Parathyroid adenoma (tissue), 2 donors: Measurements from ENCODE around the gene CAMTA1.
"Not testable (repeated sequence)": the region's sequence is repeated elsewhere in the genome, so short reads cannot be mapped to it uniquely, and the experiment has no call there.

ENCODE experiments used
- H2AFZ ChIP-seq: fragments of 300-600 bp; sonication (generic); one replicate; pipeline ENCODE4 v1.7.0; 2017; ENCODE audit warnings: antibody characterized with exemption, mild to moderate bottlenecking
- H3K27ac ChIP-seq: fragments of 300-600 bp; sonication (generic); one replicate; pipeline ENCODE4 v1.7.0; 2017
- H3K27me3 ChIP-seq: fragments of 300-600 bp; sonication (generic); one replicate; pipeline ENCODE4 v1.7.0; 2017; ENCODE audit warnings: low read length; ENCODE audit not compliant: control insufficient read depth, insufficient read depth
- H3K36me3 ChIP-seq: fragments of 300-600 bp; sonication (generic); one replicate; pipeline ENCODE4 v1.7.0; 2017; ENCODE audit warnings: low read length; ENCODE audit not compliant: control insufficient read depth, insufficient read depth
- H3K4me1 ChIP-seq: fragments of 300-600 bp; sonication (generic); one replicate; pipeline ENCODE4 v1.7.0; 2017; ENCODE audit warnings: control low read depth
- H3K4me2 ChIP-seq: fragments of 300-600 bp; sonication (generic); one replicate; pipeline ENCODE4 v1.7.0; 2017; ENCODE audit warnings: low read length
- H3K4me3 ChIP-seq: fragments of 300-600 bp; sonication (generic); one replicate; pipeline ENCODE4 v1.7.0; 2017; ENCODE audit warnings: low read depth, low read length
- H3K79me2 ChIP-seq: fragments of 300-600 bp; sonication (generic); one replicate; pipeline ENCODE4 v1.7.0; 2017; ENCODE audit warnings: control low read depth
- H3K9ac ChIP-seq: fragments of 300-600 bp; sonication (generic); one replicate; pipeline ENCODE4 v1.7.0; 2017; ENCODE audit warnings: mild to moderate bottlenecking
- H3K9me3 ChIP-seq: fragments of 300-600 bp; sonication (generic); one replicate; pipeline ENCODE4 v1.7.0; 2017; ENCODE audit warnings: low read length; ENCODE audit not compliant: control insufficient read depth
- CTCF ChIP-seq: fragments of 300-600 bp; sonication (generic); IDR thresholded peaks from one replicate; pipeline ENCODE4 v1.7.0; 2017; ENCODE audit warnings: antibody characterized with exemption, mild to moderate bottlenecking
- donor health status: primary hyperparathyroidism.

The CAMTA1 gene

GRCh38 chr1:7691576-7691975 lies 906.3 kb downstream of the CAMTA1 start:
- Histone ChIP-seq H3K9ac (no peak overlapping the region), H3K4me1 (no peaks in the 10 kb centered on the region), H3K36me3 (no peaks in the 10 kb centered on the region), H3K27ac (no peak overlapping the region), H2AFZ (no peak overlapping the region), H3K9me3 (no peaks in the 10 kb centered on the region), H3K4me2 (no peak overlapping the region), H3K79me2 (no peaks in the 10 kb centered on the region), H3K27me3 (no peaks in the 10 kb centered on the region), H3K4me3 (no peak overlapping the region)
- TF ChIP-seq CTCF, result no peak

DNA sequence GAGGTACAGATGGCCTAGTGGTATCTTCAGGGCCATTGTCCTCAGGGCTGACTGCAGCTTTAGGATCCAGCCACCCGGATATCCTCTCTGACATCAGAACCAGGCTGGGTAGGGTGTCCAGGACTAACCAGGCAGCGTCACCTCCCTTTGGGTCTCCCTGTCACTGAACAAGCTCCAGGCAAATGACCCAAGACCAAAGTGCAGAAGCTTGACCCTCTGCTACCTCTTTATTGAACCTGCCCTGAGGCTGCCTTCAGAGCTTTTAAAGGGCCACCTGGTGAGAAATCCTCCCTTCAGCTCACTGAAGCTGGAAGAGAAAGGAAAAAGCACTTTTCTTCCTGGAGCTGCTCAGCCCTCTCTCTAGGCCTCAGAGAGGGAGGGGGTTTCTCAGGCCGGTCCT lies 906.8 kb downstream of the CAMTA1 start:
- no peak overlapping the region for H2AFZ ChIP-seq
- no peaks in the 10 kb centered on the region for H3K27me3 ChIP-seq
- H3K4me3 ChIP-seq, result no peak overlapping the region
- no peaks in the 10 kb centered on the region for H3K9me3 ChIP-seq
- no peak for TF ChIP-seq CTCF
- no peaks in the 10 kb centered on the region for H3K79me2 ChIP-seq
- H3K36me3 ChIP-seq, result no peaks in the 10 kb centered on the region
- no peak overlapping the region for H3K9ac ChIP-seq
- H3K4me2 ChIP-seq, result no peak overlapping the region
- no peak overlapping the region for H3K27ac ChIP-seq
- no peaks in the 10 kb centered on the region for H3K4me1 ChIP-seq

DNA sequence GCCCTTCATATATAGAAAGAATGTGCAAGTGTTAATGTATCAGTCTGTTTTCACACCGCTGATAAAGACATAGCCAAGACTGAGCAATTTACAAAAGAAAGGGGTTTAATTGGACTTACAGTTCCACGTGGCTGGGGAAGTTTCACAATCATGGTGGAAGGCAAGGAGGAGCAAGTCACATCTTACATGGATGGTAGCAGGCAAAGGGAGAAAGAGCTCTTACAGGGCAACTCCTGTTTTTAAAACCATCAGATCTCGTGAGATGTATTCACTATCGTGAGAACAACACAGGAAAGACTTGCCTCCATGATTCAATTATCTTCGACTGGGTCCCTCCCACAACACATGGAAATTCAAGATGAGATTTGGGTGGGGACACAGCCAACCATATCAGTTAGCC lies 907.8 kb downstream of the CAMTA1 start:
- H3K79me2 ChIP-seq, H3K4me1 ChIP-seq, H3K4me2 ChIP-seq, H3K36me3 ChIP-seq, H3K27me3 ChIP-seq, H3K9me3 ChIP-seq, H3K4me3 ChIP-seq, H2AFZ ChIP-seq, H3K9ac ChIP-seq, H3K27ac ChIP-seq: not testable (repeated sequence)

- H3K4me3 ChIP-seq, result no peak overlapping the region
Measured at GRCh38 chr1:7693662-7694061, 908.4 kb downstream of the CAMTA1 start.

GRCh38 chr1:7694600-7695496 lies 909.6 kb downstream of the CAMTA1 start:
- Histone ChIP-seq H3K36me3 (no peaks in the 10 kb centered on the region), H3K27me3 (no peaks in the 10 kb centered on the region), H3K4me2 (no peak overlapping the region), H3K27ac (no peak overlapping the region), H2AFZ (no peak overlapping the region), H3K79me2 (no peaks in the 10 kb centered on the region), H3K4me1 (no peaks in the 10 kb centered on the region), H3K9ac (no peak overlapping the region), H3K9me3 (no peaks in the 10 kb centered on the region), H3K4me3 (no peak overlapping the region)
- no peak for TF ChIP-seq CTCF

More at GRCh38 chr1:7693662-7694061, 908.4 kb downstream of the CAMTA1 start:
- no peak for TF ChIP-seq CTCF
- Histone ChIP-seq H3K9me3 (no peaks in the 10 kb centered on the region), H3K4me2 (no peak overlapping the region), H3K27ac (no peak overlapping the region), H3K79me2 (no peaks in the 10 kb centered on the region), H3K4me1 (no peaks in the 10 kb centered on the region), H3K27me3 (no peaks in the 10 kb centered on the region), H3K9ac (no peak overlapping the region), H2AFZ (no peak overlapping the region), H3K36me3 (no peaks in the 10 kb centered on the region)
